ENCODE data around the gene GRK7.
"Not testable (repeated sequence)": the region's sequence is repeated elsewhere in the genome, so short reads cannot be mapped to it uniquely, and the experiment has no call there.

GRK7 gene

DNA sequence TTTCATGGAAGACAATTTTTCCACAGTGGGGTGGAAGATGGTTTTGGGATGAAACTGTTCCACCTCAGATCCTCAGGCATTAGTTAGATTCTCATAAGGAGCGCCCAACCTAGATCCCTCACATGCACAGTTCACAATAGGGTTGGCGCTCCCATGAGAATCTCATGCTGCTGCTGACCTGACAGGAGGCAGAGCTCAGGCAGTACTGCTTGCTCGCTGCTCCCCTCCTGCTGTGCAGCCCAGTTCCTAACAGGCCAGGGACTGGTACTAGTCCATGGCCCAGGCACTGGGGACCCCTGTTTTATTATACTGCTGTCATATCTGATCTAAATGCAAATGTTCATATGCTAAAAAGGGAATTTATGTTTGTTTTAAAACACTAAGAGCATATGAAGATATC, 9.8 kb upstream of the GRK7 start:
- H3K4me3 ChIP-seq (ENCODE audit: low read depth, low read length) = no peak overlapping the region
- TF ChIP-seq, protein P1, sequence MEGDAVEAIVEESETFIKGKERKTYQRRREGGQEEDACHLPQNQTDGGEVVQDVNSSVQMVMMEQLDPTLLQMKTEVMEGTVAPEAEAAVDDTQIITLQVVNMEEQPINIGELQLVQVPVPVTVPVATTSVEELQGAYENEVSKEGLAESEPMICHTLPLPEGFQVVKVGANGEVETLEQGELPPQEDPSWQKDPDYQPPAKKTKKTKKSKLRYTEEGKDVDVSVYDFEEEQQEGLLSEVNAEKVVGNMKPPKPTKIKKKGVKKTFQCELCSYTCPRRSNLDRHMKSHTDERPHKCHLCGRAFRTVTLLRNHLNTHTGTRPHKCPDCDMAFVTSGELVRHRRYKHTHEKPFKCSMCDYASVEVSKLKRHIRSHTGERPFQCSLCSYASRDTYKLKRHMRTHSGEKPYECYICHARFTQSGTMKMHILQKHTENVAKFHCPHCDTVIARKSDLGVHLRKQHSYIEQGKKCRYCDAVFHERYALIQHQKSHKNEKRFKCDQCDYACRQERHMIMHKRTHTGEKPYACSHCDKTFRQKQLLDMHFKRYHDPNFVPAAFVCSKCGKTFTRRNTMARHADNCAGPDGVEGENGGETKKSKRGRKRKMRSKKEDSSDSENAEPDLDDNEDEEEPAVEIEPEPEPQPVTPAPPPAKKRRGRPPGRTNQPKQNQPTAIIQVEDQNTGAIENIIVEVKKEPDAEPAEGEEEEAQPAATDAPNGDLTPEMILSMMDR (IDR thresholded peaks at IDR 0.05; ENCODE audit: insufficient read depth, low read depth, low read length, missing control alignments) = no peak
- DNase-seq (ENCODE audit: low read depth) = no peak

DNA sequence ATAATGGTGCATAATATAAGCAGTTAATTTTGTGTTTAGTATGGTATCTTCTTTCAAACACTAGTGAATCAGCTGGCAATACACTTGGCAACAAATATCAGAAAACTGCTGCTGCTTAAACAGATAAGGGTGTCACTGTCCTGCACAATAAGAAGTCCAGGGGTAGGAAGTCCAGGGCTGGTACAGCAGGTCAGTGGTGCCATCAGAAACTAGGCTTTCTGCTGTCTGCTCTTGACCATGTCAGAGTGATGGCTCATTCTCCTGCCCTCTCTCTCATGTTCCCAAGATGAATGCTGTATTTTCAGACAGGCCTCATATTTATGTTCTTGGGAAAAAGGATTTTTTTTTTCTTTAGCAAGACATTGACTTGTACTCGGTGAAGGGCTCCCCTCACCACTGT, 9.2 kb upstream of the GRK7 start:
- TF ChIP-seq, protein P1 (IDR thresholded peaks at IDR 0.05; ENCODE audit: insufficient read depth, low read depth, low read length, missing control alignments) = no peak

DNA sequence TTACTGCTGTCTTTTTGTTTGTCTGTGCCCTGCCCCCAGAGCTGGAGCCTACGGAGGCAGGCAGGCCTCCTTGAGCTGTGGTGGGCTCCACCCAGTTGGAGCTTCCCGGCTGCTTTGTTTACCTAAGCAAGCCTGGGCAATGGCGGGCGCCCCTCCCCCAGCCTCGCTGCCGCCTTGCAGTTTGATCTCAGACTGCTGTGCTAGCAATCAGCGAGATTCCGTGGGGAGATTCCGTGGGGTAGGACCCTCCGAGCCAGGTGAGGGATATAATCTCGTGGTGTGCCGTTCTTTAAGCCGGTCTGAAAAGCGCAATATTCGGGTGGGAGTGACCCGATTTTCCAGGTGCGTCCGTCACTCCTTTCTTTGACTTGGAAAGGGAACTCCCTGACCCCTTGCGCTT, 656 bp upstream of the GRK7 start:
- DNase-seq (ENCODE audit: low read depth); H3K4me3 ChIP-seq (ENCODE audit: low read depth, low read length): not testable (repeated sequence)

More for the DNA sequence above, 9.2 kb upstream of the GRK7 start:
- no peak overlapping the region for H3K4me3 ChIP-seq (ENCODE audit: low read depth, low read length)
- DNase-seq (ENCODE audit: low read depth) = no peak

DNA sequence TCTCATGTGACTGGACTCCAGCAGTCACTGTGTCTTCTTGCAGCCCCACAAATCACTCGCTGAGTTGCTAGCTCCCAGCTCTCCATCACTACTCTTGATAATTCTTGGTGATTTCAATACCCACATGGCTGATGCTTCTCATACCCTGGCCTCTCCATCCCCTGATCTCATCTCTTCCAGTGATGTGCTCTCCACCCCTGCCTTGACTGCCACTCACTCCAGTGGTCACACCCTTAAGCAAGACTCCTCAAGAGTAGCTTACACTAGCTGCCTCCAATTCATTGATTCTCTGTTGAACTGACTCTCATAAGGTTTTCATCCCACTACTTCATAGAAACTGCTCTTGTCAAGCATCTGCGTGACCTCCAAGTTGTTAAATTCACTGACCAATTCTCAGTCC, 837 bp downstream of the GRK7 start:
- no peak overlapping the region for H3K4me3 ChIP-seq (ENCODE audit: low read depth, low read length)
- no peak for DNase-seq (ENCODE audit: low read depth)
- TF ChIP-seq, protein P1 (IDR thresholded peaks at IDR 0.05; ENCODE audit: insufficient read depth, low read depth, low read length, missing control alignments) = no peak

DNA sequence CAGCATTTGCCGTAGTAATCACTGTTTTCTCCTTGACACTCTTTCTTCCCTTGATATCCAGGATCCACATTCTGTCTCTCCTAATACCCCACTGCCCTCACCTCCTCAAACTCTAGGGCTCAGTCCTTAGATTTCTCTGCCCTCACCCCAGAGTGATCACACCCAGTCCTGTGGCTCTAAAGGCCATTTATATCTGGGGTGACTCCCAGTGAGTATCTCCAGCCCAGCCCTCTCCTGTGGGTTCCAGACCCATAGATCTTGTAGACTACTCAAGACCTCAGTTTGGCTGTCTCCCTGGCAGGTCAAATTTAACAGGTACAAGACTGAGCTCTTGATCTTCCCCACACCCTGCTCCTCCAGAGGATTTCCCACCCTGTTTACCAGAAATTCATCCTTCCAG, 1.3 kb downstream of the GRK7 start:
- TF ChIP-seq, protein P1 (IDR thresholded peaks at IDR 0.05; ENCODE audit: insufficient read depth, low read depth, low read length, missing control alignments) = no peak
- H3K4me3 ChIP-seq (ENCODE audit: low read depth, low read length) = no peak overlapping the region
- no peak for DNase-seq (ENCODE audit: low read depth)

DNA sequence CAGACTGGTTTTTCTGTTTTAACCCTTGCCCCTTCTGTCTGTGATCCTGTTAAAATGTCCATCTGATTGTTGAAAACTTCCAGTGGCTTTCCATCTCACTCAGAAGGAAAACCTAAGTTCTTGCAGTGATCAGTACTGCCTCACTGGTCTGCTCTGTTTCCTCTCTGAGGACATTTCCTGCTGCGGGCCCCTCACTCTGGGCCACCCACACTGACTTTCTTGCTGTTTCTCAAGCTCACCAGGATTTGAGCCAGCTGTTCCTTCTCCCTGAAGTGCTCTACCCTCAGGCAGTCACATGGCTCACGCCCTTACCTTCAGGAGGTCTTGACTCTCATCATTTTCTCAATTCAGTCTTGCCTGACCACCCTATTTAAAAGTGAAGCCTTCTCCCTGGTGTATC, 1.8 kb downstream of the GRK7 start:
- no peak overlapping the region for H3K4me3 ChIP-seq (ENCODE audit: low read depth, low read length)
- no peak for DNase-seq (ENCODE audit: low read depth)
- TF ChIP-seq, protein P1 (IDR thresholded peaks at IDR 0.05; ENCODE audit: insufficient read depth, low read depth, low read length, missing control alignments) = no peak

DNA sequence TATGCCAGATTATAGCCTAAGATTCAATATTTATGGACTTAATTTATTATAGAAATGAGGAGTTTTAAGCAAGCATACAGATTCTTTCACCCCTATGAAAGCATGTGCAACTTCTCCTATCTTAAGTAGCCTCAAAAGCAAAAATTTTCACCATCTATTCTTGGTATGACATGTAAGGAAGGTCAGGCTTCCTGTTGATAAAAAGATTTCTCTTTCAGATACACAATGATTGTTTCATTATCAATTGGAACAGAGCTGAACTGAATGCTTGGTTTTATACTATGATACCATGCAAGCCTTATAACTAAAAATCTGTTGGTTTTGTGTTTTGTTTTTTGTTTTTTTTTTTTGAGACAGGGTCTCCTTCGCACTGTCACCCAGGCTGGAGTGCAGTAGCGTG, 3.9 kb downstream of the GRK7 start:
- TF ChIP-seq, protein P1 (IDR thresholded peaks at IDR 0.05; ENCODE audit: insufficient read depth, low read depth, low read length, missing control alignments) = no peak
- no peak for DNase-seq (ENCODE audit: low read depth)

More for the DNA sequence above, 3.9 kb downstream of the GRK7 start:
- no peak overlapping the region for H3K4me3 ChIP-seq (ENCODE audit: low read depth, low read length)
